ENCODE measurements around the gene TPM1.

GRCh38 chr15:63072809-63073277, 30.3 kb downstream of the TPM1 start:
- TF ChIP-seq IRF1 (CRISPR knock-in tag; IDR thresholded peaks at IDR 0.05): no peak
- no peak for TF ChIP-seq USF2 (CRISPR knock-in tag; IDR thresholded peaks at IDR 0.05)
